Spleen (tissue), 11 donors: ENCODE data around the gene SUCO. TPM values are rescaled to one million over a fixed set of nuclear protein-coding genes. Genes with fewer than 3 reads are reported as not detected.

Experiments used
- DNase-seq: peaks from one replicate; pipeline ENCODE4 v3.0.0-alpha.2; 2020
- H3K27ac ChIP-seq, 8 donors: fragments of 200-600 bp; sonication (generic) in 7 of 8; 1 replicate in 4 of 8; 2 replicates in 4 of 8; pipeline versions ENCODE4 v1.5.0 to v1.8.0; 2016 to 2021; ENCODE audit warnings: inconsistent platforms in 4 of 8, mild to moderate bottlenecking in 4 of 8, moderate library complexity in 1 of 8
- H3K27me3 ChIP-seq, 7 donors: fragments of 200-600 bp; sonication (generic) in 6 of 7; replicated peaks in 1 of 7; 1 replicate in 4 of 7; 2 replicates in 3 of 7; pipeline versions ENCODE4 v1.5.0 to v1.8.0; 2016 to 2021; ENCODE audit warnings: inconsistent platforms in 3 of 7, mild to moderate bottlenecking in 1 of 7
- H3K36me3 ChIP-seq, 6 donors: fragments of 200-600 bp; sonication (generic) in 5 of 6; 1 replicate in 4 of 6; 2 replicates in 2 of 6; pipeline versions ENCODE4 v1.5.0 to v1.8.0; 2016 to 2021; ENCODE audit warnings: inconsistent platforms in 2 of 6
- H3K4me1 ChIP-seq, 6 donors: fragments of 200-600 bp; sonication (generic) in 5 of 6; 1 replicate in 3 of 6; 2 replicates in 3 of 6; pipeline versions ENCODE4 v1.5.0 to v1.8.0; 2016 to 2021; ENCODE audit warnings: inconsistent platforms in 3 of 6
- H3K4me3 ChIP-seq, 8 donors: fragments of 200-600 bp; sonication (generic) in 7 of 8; 1 replicate in 4 of 8; 2 replicates in 4 of 8; pipeline versions ENCODE4 v1.5.0 to v1.8.0; 2016 to 2021; ENCODE audit warnings: inconsistent platforms in 4 of 8, mild to moderate bottlenecking in 4 of 8, moderate library complexity in 2 of 8
- H3K9me3 ChIP-seq, 8 donors: fragments of 200-600 bp; sonication (generic) in 7 of 8; 1 replicate in 4 of 8; 2 replicates in 4 of 8; pipeline versions ENCODE4 v1.5.0 to v1.8.0; 2016 to 2021; ENCODE audit warnings: inconsistent platforms in 4 of 8
- POLR2A ChIP-seq, 3 donors: fragments of 450-650 bp; IDR thresholded peaks; one replicate each; pipeline ENCODE4 v1.5.1; 2017; ENCODE audit warnings: antibody characterized with exemption in 3 of 3, mild to moderate bottlenecking in 1 of 3
- POLR2AphosphoS5 ChIP-seq, 3 donors: sonication (generic); formaldehyde crosslinking; IDR thresholded peaks; one replicate each; pipeline ENCODE4 v1.5.1; 2017; ENCODE audit warnings: antibody characterized with exemption in 3 of 3
- WGBS, 5 donors: extraction: QIAGEN DNeasy Blood & Tissue Kit in 3 of 5; methylation state at CpG; one replicate each; pipeline versions ENCODE4 v1.1.5 to v1.1.7; 2013 to 2018; 5-methylcytosine and 5-hydroxymethylcytosine counted together
- intact Hi-C: fragments of 100-400 bp; cut with DNase I; formaldehyde crosslinking; loops from one replicate; pipeline ENCODE4 v1.15.0; 2023; ENCODE audit warnings: low total_unique reads
- polyA plus RNA-seq, 3 donors: library from polyadenylated mRNA; stranded (reverse); fragments of 200-250 nt; gene quantifications; one replicate each; pipeline ENCODE4 v1.2.1, GENCODE V29; 2013
- total RNA-seq, 7 donors: library from RNA; depleted of rRNA in 3 of 7; stranded (reverse); fragments of >200 nt in 3 of 7; fragmentation: NEBNext Ultra II Directional in 4 of 7; extraction: Animal tissue kit (Norgen Biotek cat#: 25700) in 4 of 7; gene quantifications; one replicate each; pipeline versions ENCODE4 v1.1.0 to v1.2.1, GENCODE V29; 2016 to 2021
- TF ChIP-seq, protein P1 (sequence below), 11 experiments: fragments of 200-600 bp in 7 of 11; fragments of 450-650 bp in 4 of 11; sonication (generic) in 4 of 11; IDR thresholded peaks in 8 of 11; conservative IDR thresholded peaks in 3 of 11; 1 replicate in 7 of 11; 2 replicates in 4 of 11; pipeline versions ENCODE4 v1.4.0 to v1.8.0; 2016 to 2021; ENCODE audit warnings: antibody characterized with exemption in 11 of 11, inconsistent platforms in 4 of 11, mild to moderate bottlenecking in 1 of 11
- donor health status: healthy with polysubstance abuse.
- donor health status: DM: no; HTN: no; CAD: no; lungs with moderate emphysema.
- donor health status: DM: no; HTN: no; CAD: no.
- donor health status: Bipolar disorder and iron deficiency.
- donor health status: healthy.
- donor health status: DM: no; HTN: no; CAD: no.
- donor health status: DM: yes; HTN: yes; CAD: no.

Gene SUCO
- total and polyA plus RNA-seq, 10 donors = 7.9 to 59.5 (median 39.5) TPM

DNA sequence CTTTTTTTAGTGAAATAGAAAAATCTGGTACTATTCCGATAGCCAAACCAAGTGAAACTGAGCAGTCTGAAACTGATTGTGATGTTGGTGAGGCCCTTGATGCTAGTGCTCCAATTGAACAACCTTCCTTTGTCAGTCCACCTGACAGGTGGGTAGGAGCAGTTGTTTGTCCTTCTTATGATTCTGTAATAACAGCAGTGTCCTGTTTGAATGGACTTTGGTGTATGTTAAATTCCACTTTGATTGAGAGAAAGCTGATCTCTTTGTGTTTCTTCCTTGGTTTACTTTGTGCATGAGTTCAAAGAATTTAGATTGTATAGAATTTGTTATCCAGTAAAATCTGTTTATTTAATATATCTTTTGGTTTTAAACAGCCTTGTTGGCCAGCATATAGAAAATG, 24.3 kb downstream of the SUCO start:
- H3K27ac ChIP-seq = no peak overlapping the region
- H3K4me1 ChIP-seq = no peaks in the 10 kb centered on the region
- no peaks in the 10 kb centered on the region for H3K9me3 ChIP-seq
- peaks cover 0 to 84% (median 31%) of the 10 kb centered on the region in 6 donors for H3K36me3 ChIP-seq
- no peak overlapping the region for H3K4me3 ChIP-seq
- H3K27me3 ChIP-seq = no peaks in the 10 kb centered on the region
- 91 to 100% (median 97%) methylated on average over 1 of the region's 1 CpG for WGBS, 5 donors
- DNase-seq = no peak
- intact Hi-C loops = no loop called here
- TF ChIP-seq, protein P1, sequence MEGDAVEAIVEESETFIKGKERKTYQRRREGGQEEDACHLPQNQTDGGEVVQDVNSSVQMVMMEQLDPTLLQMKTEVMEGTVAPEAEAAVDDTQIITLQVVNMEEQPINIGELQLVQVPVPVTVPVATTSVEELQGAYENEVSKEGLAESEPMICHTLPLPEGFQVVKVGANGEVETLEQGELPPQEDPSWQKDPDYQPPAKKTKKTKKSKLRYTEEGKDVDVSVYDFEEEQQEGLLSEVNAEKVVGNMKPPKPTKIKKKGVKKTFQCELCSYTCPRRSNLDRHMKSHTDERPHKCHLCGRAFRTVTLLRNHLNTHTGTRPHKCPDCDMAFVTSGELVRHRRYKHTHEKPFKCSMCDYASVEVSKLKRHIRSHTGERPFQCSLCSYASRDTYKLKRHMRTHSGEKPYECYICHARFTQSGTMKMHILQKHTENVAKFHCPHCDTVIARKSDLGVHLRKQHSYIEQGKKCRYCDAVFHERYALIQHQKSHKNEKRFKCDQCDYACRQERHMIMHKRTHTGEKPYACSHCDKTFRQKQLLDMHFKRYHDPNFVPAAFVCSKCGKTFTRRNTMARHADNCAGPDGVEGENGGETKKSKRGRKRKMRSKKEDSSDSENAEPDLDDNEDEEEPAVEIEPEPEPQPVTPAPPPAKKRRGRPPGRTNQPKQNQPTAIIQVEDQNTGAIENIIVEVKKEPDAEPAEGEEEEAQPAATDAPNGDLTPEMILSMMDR (IDR thresholded peaks at IDR 0.05 in 8 of 11, conservative IDR thresholded peaks at IDR 0.05 in 3 of 11) = no peak
- no peak for TF ChIP-seq POLR2A (IDR thresholded peaks at IDR 0.05)
- no peak for TF ChIP-seq POLR2AphosphoS5 (IDR thresholded peaks at IDR 0.05)

DNA sequence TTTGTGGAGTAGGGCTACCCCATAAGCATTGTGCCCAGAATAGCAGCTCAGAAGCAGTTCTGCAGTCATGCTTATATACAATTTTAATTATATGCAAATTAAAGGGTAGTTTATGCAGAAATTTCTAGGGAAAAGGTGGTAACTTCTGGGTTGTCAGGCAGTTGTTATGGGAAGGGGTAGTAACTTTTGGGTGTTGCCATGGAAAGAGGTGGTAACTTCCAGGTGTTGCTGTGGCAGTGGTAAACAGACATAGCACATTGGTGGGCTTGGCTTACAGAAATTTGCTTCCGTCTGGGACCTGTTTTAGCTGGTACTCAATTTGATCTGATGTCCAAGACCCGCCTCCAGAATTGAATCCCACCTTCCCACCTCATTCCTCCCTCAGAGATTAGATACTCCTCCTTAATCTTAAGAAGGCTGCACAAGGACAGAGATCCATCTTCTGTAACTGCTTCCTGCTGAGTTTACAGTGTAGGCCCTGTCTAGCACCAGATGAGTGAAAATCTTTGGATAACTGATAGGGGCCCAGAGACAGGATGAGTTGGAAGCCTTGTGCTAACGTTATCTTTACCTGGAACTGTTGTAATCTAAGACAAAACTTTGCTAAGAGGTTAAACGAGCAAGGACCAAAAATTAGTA, 26.7 kb downstream of the SUCO start:
- Histone ChIP-seq H3K36me3 (peaks cover 0 to 99% (median 44%) of the 10 kb centered on the region in 6 donors), H3K4me3 (no peak overlapping the region), H3K27ac (no peak overlapping the region), H3K9me3 (peaks cover 0 to 6% (median 0%) of the 10 kb centered on the region in 8 donors), H3K4me1 (no peaks in the 10 kb centered on the region), H3K27me3 (no peaks in the 10 kb centered on the region)
- intact Hi-C loops = no loop called here
- WGBS, 5 donors = 89 to 94% (median 93%) methylated on average over 4 of the region's 4 CpGs
- TF ChIP-seq POLR2AphosphoS5 (IDR thresholded peaks at IDR 0.05) (no peak), POLR2A (IDR thresholded peaks at IDR 0.05) (no peak)
- TF ChIP-seq, protein P1 (IDR thresholded peaks at IDR 0.05 in 8 of 11, conservative IDR thresholded peaks at IDR 0.05 in 3 of 11) = no peak
- no peak for DNase-seq

DNA sequence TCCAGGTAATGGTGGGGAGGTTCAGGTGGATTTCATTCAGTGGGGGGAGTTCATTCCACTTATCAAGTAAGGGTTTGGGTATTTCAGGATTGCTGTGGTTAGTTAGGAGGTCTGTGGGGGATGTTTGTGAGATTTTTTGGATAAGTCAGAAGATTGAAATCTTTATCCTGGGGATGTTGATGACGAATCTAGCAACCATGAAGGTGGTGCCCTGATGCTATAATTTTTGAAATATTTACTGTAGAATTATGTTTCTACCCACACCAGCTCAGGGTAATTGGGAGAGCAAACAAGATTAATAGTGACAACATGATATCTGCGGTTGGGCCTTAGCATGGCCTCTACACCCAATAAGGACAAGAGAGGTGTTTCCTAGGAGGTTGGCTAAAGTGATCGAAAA, 28.3 kb downstream of the SUCO start:
- no peak overlapping the region for H3K27ac ChIP-seq
- TF ChIP-seq, protein P1 (IDR thresholded peaks at IDR 0.05 in 8 of 11, conservative IDR thresholded peaks at IDR 0.05 in 3 of 11) = no peak
- TF ChIP-seq POLR2AphosphoS5 (IDR thresholded peaks at IDR 0.05) (no peak), POLR2A (IDR thresholded peaks at IDR 0.05) (no peak)
- no peaks in the 10 kb centered on the region for H3K27me3 ChIP-seq
- peaks cover 0 to 99% (median 43%) of the 10 kb centered on the region in 6 donors for H3K36me3 ChIP-seq
- 97 to 100% (median 98%) methylated on average over 3 of the region's 3 CpGs for WGBS, 5 donors
- H3K4me3 ChIP-seq = no peak overlapping the region
- H3K9me3 ChIP-seq = peaks cover 0 to 6% (median 0%) of the 10 kb centered on the region in 8 donors
- H3K4me1 ChIP-seq = no peaks in the 10 kb centered on the region
- intact Hi-C loops = no loop called here
- no peak for DNase-seq

DNA sequence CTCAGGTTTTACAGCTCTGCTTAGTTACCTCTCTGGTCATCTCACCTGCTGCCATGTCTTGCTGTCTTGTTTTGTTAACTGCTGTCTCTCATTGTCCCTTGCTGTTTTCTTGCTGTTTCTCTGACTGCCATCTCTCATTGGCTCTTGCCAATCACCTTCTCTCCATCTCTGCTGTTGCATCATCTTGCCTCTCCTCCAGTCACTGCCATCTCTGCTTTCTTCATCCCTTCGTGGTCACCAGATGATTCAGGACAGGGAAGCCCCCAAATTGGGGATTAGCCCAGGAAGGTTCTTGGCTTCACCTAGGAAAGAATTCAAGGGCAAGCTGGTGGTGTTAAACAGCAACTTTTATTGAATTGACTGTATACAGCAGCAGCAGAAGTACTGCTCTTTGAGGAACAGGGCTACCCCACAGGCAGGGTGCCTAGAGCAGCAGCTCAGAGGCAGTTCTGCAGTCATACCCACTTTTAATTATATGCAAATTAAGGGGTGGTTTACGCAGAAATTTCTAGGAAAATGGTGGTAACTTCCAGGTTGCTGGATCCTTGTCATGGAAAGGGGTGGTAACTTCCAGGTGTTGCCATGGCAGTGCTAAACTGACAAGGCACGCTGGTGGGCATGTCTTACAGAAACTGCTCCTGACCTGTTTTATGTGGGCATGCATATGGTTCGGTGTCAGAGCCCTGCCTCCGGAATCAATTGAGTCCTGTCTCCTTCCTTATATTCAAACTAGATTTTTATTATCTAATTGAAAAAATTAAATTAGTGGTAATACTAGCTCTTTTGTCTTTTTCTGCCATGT, 33.4 kb downstream of the SUCO start:
- WGBS, 5 donors = 83 to 95% (median 88%) methylated on average over 5 of the region's 5 CpGs
- H3K27me3 ChIP-seq = no peaks in the 10 kb centered on the region
- H3K9me3 ChIP-seq = peaks cover 0 to 13% (median 2%) of the 10 kb centered on the region in 8 donors
- no peak overlapping the region for H3K27ac ChIP-seq
- H3K36me3 ChIP-seq = peaks cover 0 to 100% (median 49%) of the 10 kb centered on the region in 6 donors
- no peak for DNase-seq
- TF ChIP-seq POLR2AphosphoS5 (IDR thresholded peaks at IDR 0.05) = no peak
- TF ChIP-seq POLR2A (IDR thresholded peaks at IDR 0.05) = no peak
- TF ChIP-seq, protein P1 (IDR thresholded peaks at IDR 0.05 in 8 of 11, conservative IDR thresholded peaks at IDR 0.05 in 3 of 11) = no peak
- H3K4me3 ChIP-seq = no peak overlapping the region
- intact Hi-C loops = no loop called here
- no peaks in the 10 kb centered on the region for H3K4me1 ChIP-seq
